HepG2 (cell line): ENCODE results near the gene WRAP73. TPM values are rescaled to one million over a fixed set of nuclear protein-coding genes. Genes with fewer than 3 reads are reported as not detected.

Source experiments
- ATAC-seq: fragments of 200-7000 bp; cut with Tn5 transposase; 3 replicates; pipeline ENCODE4 v1.9.1; 2020; ENCODE audit warnings: mild to moderate bottlenecking, moderate library complexity
- BruUV-seq: library from RNA; stranded (reverse); fragments of 400-500 nt; replicated peaks from 2 replicates; lab custom pipeline; 2021; lab: Mats Ljungman, UMichigan
- CTCF ChIA-PET: fragments of 300-600 bp; formaldehyde crosslinking; extraction: SDS; loops from one replicate; lab custom pipeline; 2021; ENCODE audit warnings: low total read pairs, inconsistent platforms, low intra/inter-chr PET ratio; lab: Yijun Ruan, JAX
- POLR2A ChIA-PET: fragments of 350-600 bp; sonication (Branson Sonifier 250); formaldehyde crosslinking; loops from one replicate; lab custom pipeline; 2020; ENCODE audit warnings: antibody characterized with exemption, inconsistent platforms; lab: Yijun Ruan, JAX
- DNase-seq: peaks from one replicate; pipeline ENCODE4 v3.0.0-alpha.2; 2015; ENCODE audit warnings: low spot score
- FAIRE-seq: peaks from 3 replicates; lab custom pipeline; 2011; peaks lifted over from hg19 to GRCh38; lab: Jason Lieb, UNC
- H2AFZ ChIP-seq: one replicate; pipeline ENCODE4 v1.6.1; 2011; ENCODE audit warnings: low read length, inconsistent platforms
- H3K27ac ChIP-seq: fragments of 300-600 bp; 3 replicates; pipeline ENCODE4 v1.8.0; 2011; ENCODE audit warnings: mixed run types, mild to moderate bottlenecking, mixed read lengths, low read length, inconsistent platforms; ENCODE audit not compliant: insufficient read depth; ENCODE audit errors: extremely low read length
- H3K27me3 ChIP-seq, 2 experiments: fragments of 200-600 bp in 1 of 2; 2 replicates in 1 of 2; 3 replicates in 1 of 2; pipeline versions ENCODE4 v1.6.0 to v1.8.0; 2011; ENCODE audit warnings: low read length in 2 of 2, mild to moderate bottlenecking in 2 of 2, moderate library complexity in 2 of 2, inconsistent platforms in 1 of 2; ENCODE audit not compliant: insufficient read depth in 2 of 2, control insufficient read depth in 1 of 2
- H3K36me3 ChIP-seq, 2 experiments: fragments of 200-600 bp in 1 of 2; replicated peaks in 1 of 2; 2 replicates in 1 of 2; 3 replicates in 1 of 2; pipeline versions ENCODE4 v1.5.1 to v1.8.0; 2011; ENCODE audit warnings: low read length in 2 of 2, inconsistent platforms in 1 of 2; ENCODE audit not compliant: insufficient read depth in 2 of 2, control insufficient read depth in 1 of 2
- H3K4me1 ChIP-seq: 2 replicates; pipeline ENCODE4 v1.5.1; 2012; ENCODE audit warnings: low read length, inconsistent platforms; ENCODE audit not compliant: insufficient read depth
- H3K4me2 ChIP-seq: 2 replicates; pipeline ENCODE4 v1.6.0; 2011; ENCODE audit warnings: low read depth, low read length, inconsistent platforms
- H3K4me3 ChIP-seq, 3 experiments: fragments of 200-600 bp in 1 of 3; sonication (generic), shearing (Covaris generic) in 1 of 3; replicated peaks in 1 of 3; 2 replicates each; pipeline ENCODE4 v1.5.1; 2011 to 2016; ENCODE audit warnings: low read length in 3 of 3, inconsistent platforms in 2 of 3, low read depth in 2 of 3, mild to moderate bottlenecking in 2 of 3, control low read depth in 1 of 3, mixed read lengths in 1 of 3; ENCODE audit not compliant: insufficient read depth in 1 of 3
- H3K79me2 ChIP-seq: one replicate; pipeline ENCODE4 v1.6.1; 2011; ENCODE audit warnings: low read length, inconsistent platforms; ENCODE audit not compliant: insufficient read depth
- H3K9ac ChIP-seq: 2 replicates; pipeline ENCODE4 v1.6.0; 2011; ENCODE audit warnings: mild to moderate bottlenecking, low read depth, low read length, inconsistent platforms; ENCODE audit not compliant: insufficient read depth
- H3K9me3 ChIP-seq: 2 replicates; pipeline ENCODE4 v1.5.1; 2012; ENCODE audit warnings: mild to moderate bottlenecking, low read length
- H4K20me1 ChIP-seq: 2 replicates; pipeline ENCODE4 v1.6.0; 2011; ENCODE audit warnings: inconsistent platforms, mild to moderate bottlenecking, low read length, moderate library complexity; ENCODE audit not compliant: insufficient read depth
- BRD4 ChIP-seq: sonication (generic); formaldehyde crosslinking; IDR thresholded peaks from 2 replicates; pipeline ENCODE4 v1.4.0; 2020; ENCODE audit warnings: missing genetic modification reagents
- KDM1A ChIP-seq: IDR thresholded peaks from 2 replicates; pipeline ENCODE4 v1.6.1; 2016; ENCODE audit warnings: missing compliant biosample characterization
- NONO ChIP-seq, 2 experiments: fragments of 450-650 bp in 1 of 2; sonication (generic) in 1 of 2; formaldehyde crosslinking in 1 of 2; IDR thresholded peaks in 1 of 2; conservative IDR thresholded peaks in 1 of 2; 2 replicates each; pipeline versions ENCODE4 v1.6.1 to v1.8.0; 2017 to 2022; ENCODE audit warnings: mild to moderate bottlenecking in 1 of 2, missing genetic modification reagents in 1 of 2, moderate library complexity in 1 of 2
- PLRG1 ChIP-seq: fragments of 450-650 bp; conservative IDR thresholded peaks from 2 replicates; pipeline ENCODE4 v1.6.1; 2016
- SOX6 ChIP-seq, 2 experiments: fragments of 450-650 bp in 1 of 2; sonication (generic) in 1 of 2; formaldehyde crosslinking in 1 of 2; IDR thresholded peaks; 2 replicates each; pipeline versions ENCODE4 v1.4.0 to v1.6.1; 2017 to 2020; ENCODE audit warnings: antibody characterized with exemption in 1 of 2, mild to moderate bottlenecking in 1 of 2, missing genetic modification reagents in 1 of 2
- SYNCRIP ChIP-seq: fragments of 200-400 bp; formaldehyde crosslinking; IDR thresholded peaks from 2 replicates; pipeline ENCODE4 v1.6.1; 2018; ENCODE audit warnings: mild to moderate bottlenecking, low read depth, low read length; ENCODE audit not compliant: insufficient read depth
- ZEB1 ChIP-seq: IDR thresholded peaks from 2 replicates; pipeline ENCODE4 v1.6.1; 2012; ENCODE audit warnings: mild to moderate bottlenecking, low read depth, inconsistent platforms; ENCODE audit not compliant: insufficient replicate concordance
- ZFP82 ChIP-seq: sonication (generic); formaldehyde crosslinking; IDR thresholded peaks from 2 replicates; pipeline ENCODE4 v1.5.1; 2020; ENCODE audit warnings: mild to moderate bottlenecking, missing genetic modification reagents, borderline replicate concordance
- ZMYM2 ChIP-seq: sonication (generic); formaldehyde crosslinking; IDR thresholded peaks from 2 replicates; pipeline ENCODE4 v1.8.0; 2022; ENCODE audit warnings: mild to moderate bottlenecking, missing genetic modification reagents
- ZNF460 ChIP-seq: sonication (generic); formaldehyde crosslinking; IDR thresholded peaks from 2 replicates; pipeline ENCODE4 v1.5.1; 2020; ENCODE audit warnings: missing genetic modification reagents, mild to moderate bottlenecking, borderline replicate concordance
- ZNF562 ChIP-seq: sonication (generic); formaldehyde crosslinking; IDR thresholded peaks from 2 replicates; pipeline ENCODE4 v1.8.0; 2022; ENCODE audit warnings: missing genetic modification reagents, borderline replicate concordance
- ZNF614 ChIP-seq: IDR thresholded peaks from 2 replicates; pipeline ENCODE4 v1.6.1; 2018; ENCODE audit warnings: missing biosample characterization, missing genetic modification reagents, inconsistent platforms, borderline replicate concordance
- WGBS: methylation state at CpG from one replicate; pipeline ENCODE4 v1.1.6; 2017; ENCODE audit warnings: low lambda C conversion rate; 5-methylcytosine and 5-hydroxymethylcytosine counted together
- in situ Hi-C: cut with HindIII; loops from 2 replicates; pipeline ENCODE4 v1.10.0; 2017; ENCODE audit warnings: low pct_unique_long_range_greater_than_20kb; ENCODE audit not compliant: extremely low pct_ligation_motif_present
- intact Hi-C: fragments of 100-400 bp; cut with micrococcal nuclease; formaldehyde crosslinking; loops from one replicate; pipeline ENCODE4 v1.10.0; 2022; ENCODE audit not compliant: unreplicated experiment
- polyA plus RNA-seq, 8 experiments: library from polyadenylated mRNA; depleted of rRNA in 3 of 8; stranded (reverse) in 7 of 8; unstranded in 1 of 8; fragments of >200 nt; fragmentation: Illumina TruSeq in 4 of 8; extraction: Trizol in 4 of 8; gene quantifications; 2 replicates each; pipeline versions ENCODE4 v1.2.1 to v1.2.3, GENCODE V29; 2011 to 2016; ENCODE audit warnings: low read depth in 4 of 8, missing spikeins in 1 of 8, mixed read lengths in 1 of 8; ENCODE audit not compliant: insufficient read depth in 1 of 8
- total RNA-seq, 5 experiments: library from RNA; depleted of rRNA; stranded (reverse); fragments of >200 nt; fragmentation: Illumina TruSeq; extraction: Trizol; gene quantifications; 2 replicates each; pipeline ENCODE4 v1.2.3, GENCODE V29; 2016; ENCODE audit warnings: low read depth in 1 of 5
- TF ChIP-seq, protein P1 (sequence below): IDR thresholded peaks from 2 replicates; pipeline ENCODE4 v1.6.1; 2016; ENCODE audit warnings: missing compliant biosample characterization, missing genetic modification reagents, borderline replicate concordance
- TF ChIP-seq, protein P2 (sequence below): sonication (generic); formaldehyde crosslinking; IDR thresholded peaks from 2 replicates; pipeline ENCODE4 v1.5.1; 2020; ENCODE audit warnings: missing genetic modification reagents, mild to moderate bottlenecking, borderline replicate concordance
- TF ChIP-seq, protein P3 (sequence below): sonication (generic); formaldehyde crosslinking; IDR thresholded peaks from 2 replicates; pipeline ENCODE4 v1.4.0; 2020; ENCODE audit warnings: missing genetic modification reagents

The WRAP73 gene
- total and polyA plus RNA-seq, 2 of the 13 experiments (the other 11 are each of a cell fraction or from before 2014, with no cell fraction given): 18.1 to 40.4 TPM

DNA sequence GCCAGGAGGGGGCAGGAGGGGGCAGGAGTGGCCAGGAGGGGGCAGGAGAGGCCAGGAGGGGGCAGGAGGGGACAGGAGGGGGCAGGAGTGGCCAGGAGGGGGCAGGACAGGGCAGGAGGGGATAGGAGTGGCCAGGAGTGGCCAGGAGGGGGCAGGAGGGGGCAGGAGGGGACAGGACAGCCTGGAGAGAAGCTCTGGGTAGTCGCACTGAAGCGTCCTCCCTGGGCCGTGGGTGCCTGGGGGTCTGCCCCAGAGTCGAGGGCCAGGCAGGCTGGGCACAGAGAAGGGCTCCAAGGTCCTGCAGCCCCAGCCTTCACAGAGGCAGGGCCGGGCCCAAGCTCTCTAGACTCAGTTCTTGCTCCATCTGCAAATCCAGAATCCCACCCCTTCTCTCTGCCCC lies 61.5 kb downstream of the WRAP73 start:
- H4K20me1 ChIP-seq: no peaks in the 10 kb centered on the region; the same call in 1 of the 2 replicates
- no peaks in the 10 kb centered on the region for H3K36me3 ChIP-seq
- 36% methylated on average over 4 of the region's 5 CpGs for WGBS
- H3K27me3 ChIP-seq: peaks cover 4 to 41% of the 10 kb centered on the region in 2 experiments
- TF ChIP-seq ZMYM2 (CRISPR knock-in tag): no peak
- no peak for TF ChIP-seq NONO (IDR thresholded peaks at IDR 0.05)
- TF ChIP-seq NONO (CRISPR knock-in tag; conservative IDR thresholded peaks at IDR 0.05): no peak
- no peak for TF ChIP-seq BRD4 (CRISPR knock-in tag)
- no peak for TF ChIP-seq ZNF562
- no peak for TF ChIP-seq ZEB1
- no peak for TF ChIP-seq ZFP82 (CRISPR knock-in tag)
- TF ChIP-seq, protein P1, sequence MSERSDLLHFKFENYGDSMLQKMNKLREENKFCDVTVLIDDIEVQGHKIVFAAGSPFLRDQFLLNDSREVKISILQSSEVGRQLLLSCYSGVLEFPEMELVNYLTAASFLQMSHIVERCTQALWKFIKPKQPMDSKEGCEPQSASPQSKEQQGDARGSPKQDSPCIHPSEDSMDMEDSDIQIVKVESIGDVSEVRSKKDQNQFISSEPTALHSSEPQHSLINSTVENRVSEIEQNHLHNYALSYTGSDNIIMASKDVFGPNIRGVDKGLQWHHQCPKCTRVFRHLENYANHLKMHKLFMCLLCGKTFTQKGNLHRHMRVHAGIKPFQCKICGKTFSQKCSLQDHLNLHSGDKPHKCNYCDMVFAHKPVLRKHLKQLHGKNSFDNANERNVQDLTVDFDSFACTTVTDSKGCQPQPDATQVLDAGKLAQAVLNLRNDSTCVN (CRISPR knock-in tag): no peak
- TF ChIP-seq SOX6 (IDR thresholded peaks at IDR 0.05): no peak
- TF ChIP-seq SOX6 (CRISPR knock-in tag; IDR thresholded peaks at IDR 0.05): no peak
- TF ChIP-seq, protein P2, sequence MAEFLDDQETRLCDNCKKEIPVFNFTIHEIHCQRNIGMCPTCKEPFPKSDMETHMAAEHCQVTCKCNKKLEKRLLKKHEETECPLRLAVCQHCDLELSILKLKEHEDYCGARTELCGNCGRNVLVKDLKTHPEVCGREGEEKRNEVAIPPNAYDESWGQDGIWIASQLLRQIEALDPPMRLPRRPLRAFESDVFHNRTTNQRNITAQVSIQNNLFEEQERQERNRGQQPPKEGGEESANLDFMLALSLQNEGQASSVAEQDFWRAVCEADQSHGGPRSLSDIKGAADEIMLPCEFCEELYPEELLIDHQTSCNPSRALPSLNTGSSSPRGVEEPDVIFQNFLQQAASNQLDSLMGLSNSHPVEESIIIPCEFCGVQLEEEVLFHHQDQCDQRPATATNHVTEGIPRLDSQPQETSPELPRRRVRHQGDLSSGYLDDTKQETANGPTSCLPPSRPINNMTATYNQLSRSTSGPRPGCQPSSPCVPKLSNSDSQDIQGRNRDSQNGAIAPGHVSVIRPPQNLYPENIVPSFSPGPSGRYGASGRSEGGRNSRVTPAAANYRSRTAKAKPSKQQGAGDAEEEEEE (CRISPR knock-in tag): no peak
- no peak for TF ChIP-seq KDM1A
- TF ChIP-seq ZNF614: no peak
- TF ChIP-seq SYNCRIP: no peak
- no peak for TF ChIP-seq PLRG1
- TF ChIP-seq, protein P3, sequence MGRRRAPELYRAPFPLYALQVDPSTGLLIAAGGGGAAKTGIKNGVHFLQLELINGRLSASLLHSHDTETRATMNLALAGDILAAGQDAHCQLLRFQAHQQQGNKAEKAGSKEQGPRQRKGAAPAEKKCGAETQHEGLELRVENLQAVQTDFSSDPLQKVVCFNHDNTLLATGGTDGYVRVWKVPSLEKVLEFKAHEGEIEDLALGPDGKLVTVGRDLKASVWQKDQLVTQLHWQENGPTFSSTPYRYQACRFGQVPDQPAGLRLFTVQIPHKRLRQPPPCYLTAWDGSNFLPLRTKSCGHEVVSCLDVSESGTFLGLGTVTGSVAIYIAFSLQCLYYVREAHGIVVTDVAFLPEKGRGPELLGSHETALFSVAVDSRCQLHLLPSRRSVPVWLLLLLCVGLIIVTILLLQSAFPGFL (CRISPR knock-in tag): no peak
- no peak for TF ChIP-seq ZNF460 (CRISPR knock-in tag)
- no peak for FAIRE-seq
- in situ Hi-C loops (no loop called here), intact Hi-C loops (no loop called here)
- H2AFZ ChIP-seq: no peak overlapping the region
- H3K9me3 ChIP-seq: no peaks in the 10 kb centered on the region
- no TSS peak for BruUV-seq
- POLR2A ChIA-PET: no interaction called here
- no peak overlapping the region for H3K4me3 ChIP-seq
- H3K27ac ChIP-seq: no peak overlapping the region
- CTCF ChIA-PET: interaction anchor here (0.8 to 1.8 kb wide), 3 partner anchors 27 to 33 kb away, joined by 3 to 13 read pairs (median 6); no protein-coding TSS in a partner anchor
- no peak; the same call in 2 of the 3 replicates for ATAC-seq
- H3K4me2 ChIP-seq: no peak overlapping the region
- no peaks in the 10 kb centered on the region for H3K79me2 ChIP-seq
- no peak overlapping the region for H3K9ac ChIP-seq
- H3K4me1 ChIP-seq: peaks cover 27% of the 10 kb centered on the region
- no peak for DNase-seq
